ENCODE results near the gene MAGI2. TPM values are rescaled to one million over a fixed set of nuclear protein-coding genes. Genes with fewer than 3 reads are reported as not detected.

Gene MAGI2
- total RNA-seq, 1 experiment from 2014 or later = 0.34 TPM

GRCh38 chr7:79292834-79293233 is 160.6 kb downstream of the MAGI2 start:
- no peaks in the 10 kb centered on the region for H3K4me1 ChIP-seq (ENCODE audit: insufficient read depth, low read length, poor library complexity, severe bottlenecking)
- CTCF ChIA-PET = no interaction called here
- H3K4me3 ChIP-seq (ENCODE audit: low read depth, low read length, poor library complexity, severe bottlenecking) = no peak overlapping the region
- no peaks in the 10 kb centered on the region for H3K36me3 ChIP-seq (ENCODE audit: insufficient read depth, low read length, poor library complexity, severe bottlenecking)
- no peaks in the 10 kb centered on the region for H3K27me3 ChIP-seq (replicated peaks; ENCODE audit: insufficient read depth, low read depth, low read length, poor library complexity)
- no TSS peak for BruUV-seq (replicated peaks)
- intact Hi-C loops (cut with micrococcal nuclease; ENCODE audit: unreplicated experiment) = no loop called here
- POLR2A ChIA-PET (ENCODE audit: low non-redundant PET) = no interaction called here
- DNase-seq (ENCODE audit: low spot score) = no peak
- no peak overlapping the region for H3K27ac ChIP-seq (ENCODE audit: low read depth, low read length, poor library complexity, severe bottlenecking)
- TF ChIP-seq CTCF (conservative IDR thresholded peaks at IDR 0.05; ENCODE audit: low read depth, low read length) (no peak), EZH2 (IDR thresholded peaks at IDR 0.05; ENCODE audit: borderline replicate concordance, low read depth, low read length, poor library complexity, severe bottlenecking) (no peak)
- H3K9me3 ChIP-seq (ENCODE audit: low read depth, low read length, poor library complexity, severe bottlenecking) = no peaks in the 10 kb centered on the region

GRCh38 chr7:79291498-79291865 is 162.0 kb downstream of the MAGI2 start:
- no peak overlapping the region for H3K27ac ChIP-seq (ENCODE audit: low read depth, low read length, poor library complexity, severe bottlenecking)
- POLR2A ChIA-PET (ENCODE audit: low non-redundant PET) = no interaction called here
- CTCF ChIA-PET = no interaction called here
- no peaks in the 10 kb centered on the region for H3K27me3 ChIP-seq (replicated peaks; ENCODE audit: insufficient read depth, low read depth, low read length, poor library complexity)
- no peaks in the 10 kb centered on the region for H3K9me3 ChIP-seq (ENCODE audit: low read depth, low read length, poor library complexity, severe bottlenecking)
- H3K4me1 ChIP-seq (ENCODE audit: insufficient read depth, low read length, poor library complexity, severe bottlenecking) = no peaks in the 10 kb centered on the region
- no peak for DNase-seq (ENCODE audit: low spot score)
- TF ChIP-seq EZH2 (IDR thresholded peaks at IDR 0.05; ENCODE audit: borderline replicate concordance, low read depth, low read length, poor library complexity, severe bottlenecking) = no peak
- TF ChIP-seq CTCF (conservative IDR thresholded peaks at IDR 0.05; ENCODE audit: low read depth, low read length) = no peak
- intact Hi-C loops (cut with micrococcal nuclease; ENCODE audit: unreplicated experiment) = no loop called here
- no peaks in the 10 kb centered on the region for H3K36me3 ChIP-seq (ENCODE audit: insufficient read depth, low read length, poor library complexity, severe bottlenecking)
- BruUV-seq (replicated peaks) = no TSS peak
- H3K4me3 ChIP-seq (ENCODE audit: low read depth, low read length, poor library complexity, severe bottlenecking) = no peak overlapping the region

- POLR2A ChIA-PET (ENCODE audit: low non-redundant PET) = no interaction called here
- H3K4me1 ChIP-seq (ENCODE audit: insufficient read depth, low read length, poor library complexity, severe bottlenecking) = no peaks in the 10 kb centered on the region
- H3K36me3 ChIP-seq (ENCODE audit: insufficient read depth, low read length, poor library complexity, severe bottlenecking) = no peaks in the 10 kb centered on the region
- H3K27me3 ChIP-seq (replicated peaks; ENCODE audit: insufficient read depth, low read depth, low read length, poor library complexity) = no peaks in the 10 kb centered on the region
- H3K4me3 ChIP-seq (ENCODE audit: low read depth, low read length, poor library complexity, severe bottlenecking) = no peak overlapping the region
- DNase-seq (ENCODE audit: low spot score) = no peak
- no peak for TF ChIP-seq EZH2 (IDR thresholded peaks at IDR 0.05; ENCODE audit: borderline replicate concordance, low read depth, low read length, poor library complexity, severe bottlenecking)
- no peak for TF ChIP-seq CTCF (conservative IDR thresholded peaks at IDR 0.05; ENCODE audit: low read depth, low read length)
- CTCF ChIA-PET = no interaction called here
- H3K9me3 ChIP-seq (ENCODE audit: low read depth, low read length, poor library complexity, severe bottlenecking) = no peaks in the 10 kb centered on the region
- H3K27ac ChIP-seq (ENCODE audit: low read depth, low read length, poor library complexity, severe bottlenecking) = no peak overlapping the region
- intact Hi-C loops (cut with micrococcal nuclease; ENCODE audit: unreplicated experiment) = no loop called here
- BruUV-seq (replicated peaks) = no TSS peak
These were observed 162.5 kb downstream of the MAGI2 start for GRCh38 chr7:79290841-79291497.

Data from A673 (cell line).